ENCODE measurements around the gene CASZ1. TPM values are rescaled to one million over a fixed set of nuclear protein-coding genes. Genes with fewer than 3 reads are reported as not detected.

CASZ1 gene
- total and polyA plus RNA-seq, 5 experiments from 2014 or later = 0.60 to 13.0 (median 1.4) TPM

DNA sequence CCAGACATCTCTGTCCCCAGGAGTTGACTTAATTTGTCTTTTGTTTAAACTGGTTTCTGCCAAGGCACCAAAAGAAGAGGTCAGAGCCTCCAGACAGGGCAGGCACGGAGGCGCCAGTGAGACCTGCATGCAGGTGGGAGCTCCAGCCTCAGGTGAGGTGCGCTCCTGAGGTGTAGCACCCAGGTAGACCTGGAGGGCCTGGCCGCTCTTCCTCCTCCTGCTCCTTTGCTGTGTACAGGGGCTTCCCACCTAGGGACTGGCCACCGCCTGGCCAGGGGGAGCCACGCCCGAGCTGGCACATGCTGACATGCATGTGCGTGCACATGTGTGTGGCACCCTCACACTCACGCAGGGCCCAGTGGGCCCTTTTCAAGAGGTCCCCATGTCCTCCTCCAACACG lies 163.0 kb downstream of the CASZ1 start:
- Mint-ChIP-seq H3K27ac (peak overlapping the region in 1 of 10 donors; percentile 20), H3K27me3 (no peaks in the 10 kb centered on the region)
- ATAC-seq = no peak

DNA sequence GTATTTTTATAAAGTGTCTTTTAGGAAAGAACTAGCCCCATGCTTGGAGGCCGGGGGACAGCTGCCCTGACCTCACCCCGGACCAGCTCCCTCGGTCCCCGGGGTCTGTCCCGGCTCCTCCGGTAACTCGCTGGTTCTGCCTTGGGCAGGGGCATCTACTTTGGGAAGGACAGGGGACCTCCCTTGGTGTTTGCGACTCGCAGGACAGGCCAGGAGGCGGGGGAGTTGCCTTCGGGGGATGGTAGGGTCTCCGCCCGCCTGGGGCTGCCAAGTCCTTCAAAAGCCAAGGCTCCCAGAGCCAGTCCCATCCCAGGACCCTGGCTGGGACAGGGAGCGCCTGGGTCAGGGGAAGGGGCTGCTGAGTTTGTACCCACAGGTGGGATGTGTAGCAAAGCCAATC lies 163.8 kb downstream of the CASZ1 start:
- H3K36me3 Mint-ChIP-seq = peaks cover 0 to 23% (median 8%) of the 10 kb centered on the region in 3 donors
- DNase-seq = no peak
- H3K4me1 Mint-ChIP-seq = peaks cover 1 to 7% (median 3%) of the 10 kb centered on the region in 4 donors
- no peak overlapping the region for H3K4me3 Mint-ChIP-seq
- H3K9me3 Mint-ChIP-seq = no peaks in the 10 kb centered on the region
- no peak for ATAC-seq
- POLR2A ChIA-PET = no interaction called here
- H3K27ac Mint-ChIP-seq = peak overlapping the region in 1 of 10 donors; percentile 31
- H3K27me3 Mint-ChIP-seq = no peaks in the 10 kb centered on the region

More for the DNA sequence above, 163.0 kb downstream of the CASZ1 start:
- H3K36me3 Mint-ChIP-seq = peaks cover 0 to 18% (median 8%) of the 10 kb centered on the region in 3 donors
- POLR2A ChIA-PET = no interaction called here
- H3K4me3 Mint-ChIP-seq = no peak overlapping the region
- H3K4me1 Mint-ChIP-seq = peaks cover 1 to 12% (median 6%) of the 10 kb centered on the region in 4 donors
- DNase-seq = no peak
- H3K9me3 Mint-ChIP-seq = no peaks in the 10 kb centered on the region

DNA sequence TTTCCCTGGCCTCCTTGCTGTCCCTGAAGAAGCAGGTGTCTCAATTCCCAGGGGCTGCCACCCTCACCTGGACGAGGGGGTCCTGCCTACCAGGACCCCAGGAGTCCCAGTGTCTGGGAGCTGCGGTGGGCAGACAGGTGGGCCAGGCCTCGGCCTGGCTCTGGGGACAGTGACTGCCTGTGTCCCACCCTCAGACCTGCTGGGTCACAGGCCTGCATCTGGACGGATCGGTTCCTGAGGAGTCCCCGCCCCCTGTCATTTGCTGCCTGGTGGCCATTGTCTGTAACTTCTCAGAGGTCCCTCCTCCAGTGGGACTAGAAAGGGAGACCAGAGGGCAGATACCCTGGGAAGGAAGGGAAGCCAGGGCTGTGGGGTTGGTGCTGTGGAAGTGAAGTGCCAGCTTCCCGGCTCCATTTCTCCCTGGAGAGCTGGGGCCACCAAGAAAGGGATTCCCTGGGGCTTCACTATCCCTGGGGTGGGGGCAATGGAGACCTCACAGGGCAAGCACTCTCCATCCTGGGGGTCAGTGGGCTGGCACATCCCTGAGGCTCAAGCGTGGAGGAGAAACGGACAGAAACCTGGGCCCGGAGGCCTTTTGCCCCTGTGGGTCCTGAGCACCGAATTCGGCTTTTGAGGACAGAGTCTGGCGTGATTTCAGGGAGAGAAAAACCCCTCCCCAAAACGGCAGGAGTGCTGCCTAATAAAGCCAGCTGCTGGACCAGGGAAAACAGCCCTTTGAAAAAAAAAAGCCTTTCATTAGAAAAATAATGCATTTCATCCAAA lies 164.4 kb downstream of the CASZ1 start:
- H3K27ac Mint-ChIP-seq = no peak overlapping the region
- H3K27me3 Mint-ChIP-seq = no peaks in the 10 kb centered on the region
- H3K4me1 Mint-ChIP-seq = peaks cover 0 to 1% (median 0%) of the 10 kb centered on the region in 4 donors
- POLR2A ChIA-PET = no interaction called here
- no peak overlapping the region for H3K4me3 Mint-ChIP-seq
- no peak for ATAC-seq
- H3K9me3 Mint-ChIP-seq = no peaks in the 10 kb centered on the region
- peak in 1 of 10 donors; percentile 42 for DNase-seq
- H3K36me3 Mint-ChIP-seq = peaks cover 0 to 25% (median 8%) of the 10 kb centered on the region in 3 donors

DNA sequence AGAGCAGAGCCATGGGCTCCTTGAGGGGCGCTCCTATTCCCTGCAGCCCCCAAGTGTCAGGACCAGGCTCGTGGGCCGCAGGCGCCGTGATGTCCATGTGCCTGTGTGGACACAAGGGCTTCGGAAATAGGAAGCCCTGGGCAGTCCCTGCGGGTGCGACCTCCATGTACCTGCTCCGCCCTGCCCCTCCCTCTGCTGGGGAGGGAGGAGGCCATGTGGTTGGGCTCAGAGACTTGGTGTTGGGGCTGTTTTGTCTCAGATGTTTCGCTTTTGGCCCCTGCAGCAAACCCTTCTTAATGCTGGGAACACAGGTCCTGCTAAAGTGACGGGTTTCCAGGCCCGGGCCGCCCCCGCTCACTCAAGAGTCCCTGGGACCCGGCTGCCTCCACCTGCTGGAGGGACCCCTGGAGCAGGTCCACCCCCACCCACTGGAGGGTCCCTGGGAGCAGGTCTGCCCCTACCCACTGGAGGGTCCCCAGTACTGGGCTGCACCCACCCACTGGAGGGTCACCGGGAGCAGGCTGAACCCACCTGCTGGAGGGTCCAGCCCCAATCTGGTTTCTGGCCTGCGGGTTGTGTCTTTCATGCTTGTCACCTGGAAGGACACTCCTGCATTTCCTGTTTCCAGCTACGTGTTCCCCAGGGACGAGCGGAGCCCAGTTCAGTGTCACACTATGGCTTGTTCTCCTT lies 165.2 kb downstream of the CASZ1 start:
- Mint-ChIP-seq H3K27me3 (no peaks in the 10 kb centered on the region), H3K27ac (peak overlapping the region in 1 of 10 donors; percentile 49), H3K36me3 (peaks cover 0 to 28% (median 8%) of the 10 kb centered on the region in 3 donors), H3K4me1 (no peaks in the 10 kb centered on the region), H3K4me3 (no peak overlapping the region), H3K9me3 (no peaks in the 10 kb centered on the region)
- POLR2A ChIA-PET = no interaction called here
- ATAC-seq = no peak
- DNase-seq = peak in 1 of 10 donors; percentile 54

DNA sequence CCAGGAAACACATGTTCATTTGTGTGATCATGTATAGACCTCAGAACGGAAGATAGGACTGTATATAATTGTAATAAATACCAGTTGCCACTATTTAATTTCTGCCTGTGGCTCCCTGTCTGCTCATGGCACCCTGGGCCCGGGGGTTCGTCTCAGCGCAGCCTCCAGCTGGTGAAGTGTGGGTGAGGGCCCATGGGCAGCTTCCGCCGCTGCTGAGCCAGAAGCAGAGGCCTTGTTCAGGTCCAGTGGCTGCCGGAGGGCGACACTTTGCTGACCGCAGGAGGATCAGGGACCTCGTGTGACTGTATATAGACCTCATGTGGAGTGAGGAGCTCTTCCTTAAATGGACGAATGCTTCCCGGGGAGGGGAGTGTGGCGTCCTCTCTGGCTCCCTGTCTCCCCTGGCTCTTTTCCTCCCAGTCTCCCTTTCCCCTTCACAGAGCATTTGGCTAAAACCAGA lies 165.8 kb downstream of the CASZ1 start:
- no peak for DNase-seq
- no peaks in the 10 kb centered on the region for H3K4me1 Mint-ChIP-seq
- peaks cover 0 to 28% (median 8%) of the 10 kb centered on the region in 3 donors for H3K36me3 Mint-ChIP-seq
- POLR2A ChIA-PET = no interaction called here
- H3K27me3 Mint-ChIP-seq = no peaks in the 10 kb centered on the region
- H3K4me3 Mint-ChIP-seq = no peak overlapping the region
- no peaks in the 10 kb centered on the region for H3K9me3 Mint-ChIP-seq
- H3K27ac Mint-ChIP-seq = peak overlapping the region in 1 of 10 donors; percentile 49
- no peak for ATAC-seq

DNA sequence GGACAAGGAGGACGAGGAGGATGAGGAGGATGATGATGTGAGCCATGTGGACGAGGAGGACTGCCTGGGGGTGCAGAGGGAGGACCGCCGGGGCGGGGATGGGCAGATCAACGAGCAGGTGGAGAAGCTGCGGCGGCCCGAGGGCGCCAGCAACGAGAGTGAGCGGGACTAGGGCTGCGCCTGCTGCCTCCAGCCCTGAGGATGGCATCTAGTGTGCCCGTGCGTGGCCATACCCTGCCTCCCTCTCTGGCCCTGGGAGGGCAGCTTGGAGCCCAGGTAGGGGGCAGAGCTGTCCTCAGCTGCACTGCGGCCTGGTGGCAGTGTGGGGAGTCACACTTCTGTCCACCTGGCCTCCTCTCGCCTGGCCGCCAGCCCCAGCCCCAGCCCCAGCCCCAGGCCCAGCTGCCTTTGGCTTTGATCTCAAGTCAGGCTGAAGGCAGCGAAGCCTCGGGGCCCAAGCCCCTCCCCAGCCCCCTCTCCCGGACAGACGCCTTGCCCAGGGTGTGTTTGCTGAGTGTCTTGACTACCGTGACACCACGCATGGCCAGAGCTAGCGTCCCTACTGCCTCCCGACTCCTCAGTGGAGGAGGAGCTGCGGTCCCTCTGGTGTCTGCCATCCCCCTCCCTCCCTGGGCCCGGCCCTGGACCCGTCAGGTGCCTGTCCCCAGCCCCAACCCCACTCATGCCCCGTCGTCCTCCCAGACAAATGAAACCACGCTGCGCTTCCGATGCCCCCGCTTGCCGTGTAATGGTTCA lies 166.5 kb downstream of the CASZ1 start:
- POLR2A ChIA-PET = no interaction called here
- DNase-seq (peak in 1 of 10 donors; percentile 35), ATAC-seq (no peak)
- Mint-ChIP-seq H3K4me1 (no peaks in the 10 kb centered on the region), H3K36me3 (peaks cover 0 to 28% (median 8%) of the 10 kb centered on the region in 3 donors), H3K4me3 (no peak overlapping the region), H3K27me3 (no peaks in the 10 kb centered on the region), H3K9me3 (no peaks in the 10 kb centered on the region), H3K27ac (no peak overlapping the region)

DNA sequence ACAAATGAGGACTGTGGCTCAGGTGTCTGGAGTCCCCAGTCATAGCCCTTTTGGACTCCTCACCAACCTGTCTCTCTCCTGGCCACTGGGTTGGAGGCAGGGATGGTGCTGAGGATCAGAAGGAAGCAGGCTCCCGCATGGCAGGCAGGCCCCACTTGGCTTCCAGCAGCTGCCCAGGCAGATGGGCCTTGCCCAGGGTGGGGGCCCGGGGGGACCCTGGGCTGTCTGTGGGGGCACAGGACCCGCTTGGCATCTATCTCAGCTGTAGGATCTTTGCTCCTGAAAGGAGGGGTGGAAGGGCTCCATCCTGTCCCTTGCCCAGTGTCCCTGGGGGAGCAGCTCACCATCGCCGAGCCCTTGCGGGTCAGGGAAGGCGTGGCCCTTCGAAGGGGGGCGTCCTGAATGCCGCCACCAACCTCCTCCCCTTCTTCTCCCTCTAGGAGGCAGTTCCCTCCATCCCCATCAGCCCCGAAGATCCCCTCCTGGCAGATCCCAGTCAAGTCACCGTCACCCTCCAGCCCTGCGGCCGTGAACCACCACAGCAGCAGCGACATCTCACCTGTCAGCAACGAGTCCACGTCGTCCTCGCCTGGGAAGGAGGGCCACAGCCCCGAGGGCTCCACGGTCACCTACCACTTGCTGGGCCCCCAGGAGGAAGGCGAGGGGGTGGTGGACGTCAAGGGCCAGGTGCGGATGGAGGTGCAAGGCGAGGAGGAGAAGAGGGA lies 167.2 kb downstream of the CASZ1 start:
- Mint-ChIP-seq H3K9me3 (no peaks in the 10 kb centered on the region), H3K4me1 (no peaks in the 10 kb centered on the region), H3K4me3 (no peak overlapping the region), H3K36me3 (peaks cover 0 to 33% (median 8%) of the 10 kb centered on the region in 3 donors), H3K27me3 (no peaks in the 10 kb centered on the region), H3K27ac (no peak overlapping the region)
- DNase-seq = peak in 1 of 10 donors; percentile 51
- POLR2A ChIA-PET = no interaction called here
- ATAC-seq = no peak

DNA sequence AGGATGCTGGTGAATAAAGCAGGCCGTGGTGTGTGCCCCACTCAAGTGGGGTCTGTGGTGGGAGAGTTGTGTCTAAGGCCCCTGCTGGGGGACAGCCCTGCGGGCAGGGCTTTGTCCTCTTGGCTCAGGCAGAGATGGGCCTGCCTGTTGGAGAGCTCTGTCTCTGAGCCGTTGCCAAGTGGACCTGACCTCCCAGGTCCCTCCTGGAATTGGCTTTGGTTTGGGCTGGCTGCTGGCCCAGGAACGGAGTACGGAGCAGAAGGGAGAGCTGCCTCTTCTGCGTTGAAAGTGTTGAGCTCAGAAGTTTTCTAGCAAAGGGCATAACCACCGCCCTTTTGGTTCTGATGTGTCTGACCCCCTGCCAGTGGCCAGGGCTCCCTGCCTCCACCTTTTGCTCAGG lies 167.8 kb downstream of the CASZ1 start:
- no peaks in the 10 kb centered on the region for H3K4me1 Mint-ChIP-seq
- POLR2A ChIA-PET = no interaction called here
- peak in 1 of 10 donors; percentile 37 for DNase-seq
- H3K9me3 Mint-ChIP-seq = no peaks in the 10 kb centered on the region
- ATAC-seq = no peak
- H3K27ac Mint-ChIP-seq = no peak overlapping the region
- peaks cover 0 to 39% (median 8%) of the 10 kb centered on the region in 3 donors for H3K36me3 Mint-ChIP-seq
- no peak overlapping the region for H3K4me3 Mint-ChIP-seq
- H3K27me3 Mint-ChIP-seq = no peaks in the 10 kb centered on the region

DNA sequence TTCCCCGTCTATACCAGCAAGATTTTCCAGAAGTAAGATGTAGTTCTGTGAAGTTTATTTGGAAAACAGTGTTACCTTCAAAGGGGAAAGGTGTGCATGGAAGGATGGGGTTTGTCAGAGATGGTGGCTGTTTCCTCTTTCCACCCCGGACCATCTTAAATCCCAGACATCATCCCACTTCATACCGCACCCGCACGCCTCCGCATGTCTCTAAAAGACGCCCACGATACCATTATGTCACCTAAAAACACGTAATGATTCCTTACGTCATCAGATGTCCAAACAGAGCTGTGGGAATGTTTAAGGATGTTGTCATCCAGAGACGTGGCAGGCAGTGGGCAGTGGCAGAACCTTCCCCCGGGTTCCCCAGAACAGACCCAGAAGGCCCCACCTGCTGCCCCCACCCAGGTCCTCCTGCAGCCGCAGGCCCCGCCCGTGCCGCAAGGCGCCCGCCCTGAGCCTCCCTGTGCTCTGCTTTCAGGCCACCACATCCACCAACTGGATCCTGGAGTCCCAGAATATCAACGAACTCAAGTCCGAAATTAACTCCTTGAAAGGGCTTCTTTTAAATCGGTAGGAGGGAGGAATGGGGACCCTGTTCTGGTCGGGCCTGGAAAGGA lies 169.5 kb downstream of the CASZ1 start:
- ATAC-seq (no peak), DNase-seq (no peak)
- peaks cover 0 to 56% (median 16%) of the 10 kb centered on the region in 3 donors for H3K36me3 Mint-ChIP-seq
- no peak overlapping the region for H3K27ac Mint-ChIP-seq
- H3K4me1 Mint-ChIP-seq = no peaks in the 10 kb centered on the region
- no peak overlapping the region for H3K4me3 Mint-ChIP-seq
- POLR2A ChIA-PET = interaction anchor here (0.6 kb wide), 1 partner anchor 124 kb away, joined by 5 read pairs; no protein-coding TSS in a partner anchor
- H3K9me3 Mint-ChIP-seq = no peaks in the 10 kb centered on the region
- H3K27me3 Mint-ChIP-seq = no peaks in the 10 kb centered on the region

DNA sequence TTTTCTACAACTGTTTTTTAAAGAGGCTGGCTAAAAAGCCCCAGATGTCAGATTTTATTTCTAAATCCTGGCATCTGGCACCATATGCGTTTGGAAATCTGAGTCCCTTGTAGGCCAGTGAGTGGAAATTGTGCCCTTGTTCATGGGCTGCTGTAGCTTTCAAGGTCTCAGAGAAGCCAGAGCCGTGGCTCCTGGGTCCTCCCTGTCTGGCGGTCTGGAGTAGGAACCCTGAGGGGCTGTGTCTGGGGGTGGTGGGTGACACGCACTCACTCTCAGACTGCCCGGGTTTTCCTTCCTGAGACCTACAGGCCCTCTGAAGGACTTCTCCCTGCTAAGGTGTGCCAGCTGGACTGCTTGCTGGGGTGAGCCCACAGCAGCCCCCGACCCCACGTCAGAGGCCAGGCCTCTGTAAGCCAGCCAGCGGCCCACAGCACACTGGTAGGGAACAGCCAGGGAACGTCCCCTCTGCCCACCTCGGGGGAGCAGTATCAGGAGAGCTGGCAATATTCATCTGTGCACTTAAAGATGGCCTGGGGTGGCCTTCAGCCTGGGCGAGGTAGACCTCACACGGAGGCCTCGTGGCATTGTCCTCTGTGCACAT lies 170.2 kb downstream of the CASZ1 start:
- DNase-seq = no peak
- no peak overlapping the region for H3K4me3 Mint-ChIP-seq
- H3K27me3 Mint-ChIP-seq = no peaks in the 10 kb centered on the region
- ATAC-seq = no peak
- H3K36me3 Mint-ChIP-seq = peaks cover 0 to 62% (median 16%) of the 10 kb centered on the region in 3 donors
- H3K27ac Mint-ChIP-seq = peak overlapping the region in 1 of 10 donors; percentile 67
- POLR2A ChIA-PET = no interaction called here
- no peaks in the 10 kb centered on the region for H3K9me3 Mint-ChIP-seq
- H3K4me1 Mint-ChIP-seq = no peaks in the 10 kb centered on the region

DNA sequence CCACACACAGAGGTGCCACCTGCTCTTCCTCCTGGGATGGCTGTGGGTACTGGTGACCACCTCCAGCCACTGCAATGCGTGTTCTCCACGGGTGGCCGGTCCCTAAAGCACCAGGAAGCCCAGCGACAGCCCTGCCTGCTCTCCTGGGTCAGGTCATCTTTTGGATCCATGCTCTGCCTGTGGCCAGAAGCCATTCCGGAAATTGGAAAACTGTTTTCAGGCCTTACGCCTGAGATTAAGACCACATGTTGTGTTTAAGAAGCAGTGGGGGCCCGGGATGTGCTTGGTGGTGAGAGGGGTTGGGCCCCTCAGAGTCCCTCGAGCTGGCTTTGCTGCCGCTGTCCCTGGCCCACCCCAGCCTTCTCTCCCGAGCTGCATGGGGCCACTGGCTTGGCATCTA lies 170.9 kb downstream of the CASZ1 start:
- Mint-ChIP-seq H3K27ac (peak overlapping the region in 1 of 10 donors; percentile 43), H3K36me3 (peaks cover 0 to 59% (median 16%) of the 10 kb centered on the region in 3 donors)

More for the DNA sequence above, 170.9 kb downstream of the CASZ1 start:
- DNase-seq = no peak
- Mint-ChIP-seq H3K9me3 (no peaks in the 10 kb centered on the region), H3K27me3 (no peaks in the 10 kb centered on the region), H3K4me3 (no peak overlapping the region), H3K4me1 (no peaks in the 10 kb centered on the region)
- ATAC-seq = no peak
- POLR2A ChIA-PET = no interaction called here
